ENCODE data around the gene SMARCA4. TPM values are rescaled to one million over a fixed set of nuclear protein-coding genes. Genes with fewer than 3 reads are reported as not detected.

Gene SMARCA4
- total RNA-seq, 2 experiments from 2014 or later = 97.0 to 98.7 TPM

Other genes with a start within 250 kb of the SMARCA4 start
- gene DNM2, start 243.0 kb upstream of the SMARCA4 start, total RNA-seq = 100 to 1,000 TPM; 151 to 153 TPM
- 10 to 100 TPM; 12.9 to 15.0 TPM for gene TMED1, start 124.8 kb upstream of the SMARCA4 start, total RNA-seq
- gene C19orf38, start 112.6 kb upstream of the SMARCA4 start, total RNA-seq = 1 to 10 TPM; 1.2 to 1.3 TPM
- 10 to 100 TPM; 95.1 to 95.4 TPM for gene CARM1, start 89.5 kb upstream of the SMARCA4 start, total RNA-seq
- gene YIPF2, start 32.4 kb upstream of the SMARCA4 start, total RNA-seq = 10 to 100 TPM; 21.7 to 24.4 TPM
- 10 to 100 TPM; 14.7 to 17.7 TPM for gene TIMM29, start 32.2 kb upstream of the SMARCA4 start, total RNA-seq
- gene LDLR, start 128.4 kb downstream of the SMARCA4 start, total RNA-seq = 10 to 100 TPM; 54.7 to 56.5 TPM
- gene SPC24, start 194.8 kb downstream of the SMARCA4 start, total RNA-seq = 10 to 100 TPM; 60.5 to 70.9 TPM
- gene KANK2, start 236.5 kb downstream of the SMARCA4 start, total RNA-seq = 1 to 10 TPM; 1.9 to 2.0 TPM

All from activated CD8-positive, alpha-beta T cell treated with anti-CD3 and anti-CD28 coated beads for 36 hours (primary cell).